ENCODE data around the gene BEAN1. TPM values are rescaled to one million over a fixed set of nuclear protein-coding genes. Genes with fewer than 3 reads are reported as not detected.
A peak's percentile ranks its signal among the peaks of the same experiment; 100 is the strongest.
"Not testable (repeated sequence)": the region's sequence is repeated elsewhere in the genome, so short reads cannot be mapped to it uniquely, and the experiment has no call there.

The BEAN1 gene
- total RNA-seq, 1 experiment from 2014 or later: 0.37 TPM

DNA sequence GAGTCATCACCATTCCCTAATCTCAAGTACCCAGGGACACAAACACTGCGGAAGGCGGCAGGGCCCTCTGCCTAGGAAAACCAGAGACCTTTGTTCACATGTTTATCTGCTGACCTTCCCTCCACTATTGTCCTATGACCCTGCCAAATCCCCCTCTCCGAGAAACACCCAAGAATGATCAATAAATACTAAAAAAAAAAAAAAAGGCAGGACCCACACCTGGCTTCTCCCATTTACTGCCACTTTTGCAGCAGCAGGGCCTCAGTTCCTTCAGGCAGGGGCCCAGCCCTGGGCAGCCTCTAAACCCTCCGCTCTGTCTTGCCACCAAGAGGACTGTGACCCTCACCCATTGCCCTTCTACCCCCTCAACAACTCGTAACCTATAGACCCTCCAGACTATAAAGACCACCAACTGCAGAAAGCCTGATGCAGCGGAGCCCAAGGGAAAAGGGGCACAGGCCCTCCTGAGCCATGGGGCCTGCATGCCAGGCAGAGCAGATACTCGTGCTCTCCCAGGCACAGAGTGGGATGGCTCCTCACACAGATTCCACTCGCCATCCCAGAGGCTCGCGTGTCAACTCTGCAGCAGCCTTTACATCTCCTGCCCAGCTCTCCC, 88.0 kb downstream of the BEAN1 start:
- intact Hi-C loops (cut with micrococcal nuclease; ENCODE audit: unreplicated experiment): loop anchor here (10.0 kb wide), 2 partner anchors 240 to 420 kb away; partner anchors contain the start of genes CES2 and CIAO2B
- not testable (repeated sequence) for H3K27ac ChIP-seq

GRCh38 chr16:66515596-66516508, 88.8 kb downstream of the BEAN1 start:
- DNase-seq: no peak
- Histone ChIP-seq H3K4me1 (replicated peaks; ENCODE audit: insufficient read depth) (peaks cover 78% of the 10 kb centered on the region), H3K27me3 (ENCODE audit: insufficient read depth, low read depth) (no peaks in the 10 kb centered on the region), H3K9me3 (ENCODE audit: insufficient read depth, low read depth) (no peaks in the 10 kb centered on the region), H3F3A (ENCODE audit: insufficient read depth, low read depth) (peaks cover 41% of the 10 kb centered on the region), H3K9me2 (ENCODE audit: insufficient read depth) (no peaks in the 10 kb centered on the region), H3K4me3 (no peak overlapping the region), H3K27ac (no peak overlapping the region; the same call in 1 of the 2 replicates), H2AFZ (no peak overlapping the region), H3K79me2 (ENCODE audit: low read depth) (no peaks in the 10 kb centered on the region), H4K20me1 (ENCODE audit: insufficient read depth) (no peaks in the 10 kb centered on the region), H3K4me2 (peak overlapping the region; percentile 62), H3K36me3 (ENCODE audit: low read depth) (no peaks in the 10 kb centered on the region)
- CTCF ChIA-PET: no interaction called here
- POLR2A ChIA-PET (ENCODE audit: unreplicated experiment): no interaction called here
- BruUV-seq (replicated peaks): no TSS peak
- intact Hi-C loops (cut with micrococcal nuclease; ENCODE audit: unreplicated experiment): loop anchor here (10.0 kb wide), 2 partner anchors 241 to 419 kb away; partner anchors contain the start of genes CES2 and CIAO2B
- TF ChIP-seq EZH2 (IDR thresholded peaks at IDR 0.05; ENCODE audit: low read depth) (no peak), CTCF (conservative IDR thresholded peaks at IDR 0.05) (peak; percentile 55)

More for the DNA sequence above, 88.0 kb downstream of the BEAN1 start:
- H3K4me2 ChIP-seq; H3K9me2 ChIP-seq (ENCODE audit: insufficient read depth); POLR2A ChIA-PET (ENCODE audit: unreplicated experiment); DNase-seq; H2AFZ ChIP-seq; CTCF ChIA-PET; BruUV-seq (replicated peaks); H3K79me2 ChIP-seq (ENCODE audit: low read depth); H4K20me1 ChIP-seq (ENCODE audit: insufficient read depth); H3K27me3 ChIP-seq (ENCODE audit: insufficient read depth, low read depth); H3K4me3 ChIP-seq; H3K9me3 ChIP-seq (ENCODE audit: insufficient read depth, low read depth); H3K36me3 ChIP-seq (ENCODE audit: low read depth): not testable (repeated sequence)
- Histone ChIP-seq H3K4me1 (replicated peaks; ENCODE audit: insufficient read depth) (peaks cover 78% of the 10 kb centered on the region), H3F3A (ENCODE audit: insufficient read depth, low read depth) (peaks cover 46% of the 10 kb centered on the region)

DNA sequence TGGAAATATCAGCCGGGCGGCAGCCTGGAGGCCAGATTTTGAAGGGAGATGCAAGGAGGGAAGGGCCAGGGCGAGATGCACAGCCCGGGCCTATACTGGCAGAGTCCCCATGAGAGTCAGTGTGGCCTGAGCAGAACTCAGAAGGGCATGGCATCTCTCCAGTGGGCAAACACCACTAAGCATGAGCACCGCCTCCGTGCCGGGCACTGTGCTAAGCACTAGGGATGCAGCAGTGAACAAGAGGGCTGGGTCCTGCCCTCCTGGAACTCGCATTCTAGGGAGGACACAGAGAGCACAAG, 89.4 kb downstream of the BEAN1 start:
- no TSS peak for BruUV-seq (replicated peaks)

More for the DNA sequence above, 89.4 kb downstream of the BEAN1 start:
- H3K9me2 ChIP-seq (ENCODE audit: insufficient read depth): no peaks in the 10 kb centered on the region
- H3K9me3 ChIP-seq (ENCODE audit: insufficient read depth, low read depth): no peaks in the 10 kb centered on the region
- H2AFZ ChIP-seq: no peak overlapping the region
- no peak for DNase-seq
- no peak for TF ChIP-seq CTCF (conservative IDR thresholded peaks at IDR 0.05)
- no peak for TF ChIP-seq EZH2 (IDR thresholded peaks at IDR 0.05; ENCODE audit: low read depth)
- peak overlapping the region; percentile 62 for H3K4me2 ChIP-seq
- ChIA-PET CTCF (no interaction called here), POLR2A (ENCODE audit: unreplicated experiment) (no interaction called here)
- H3K4me1 ChIP-seq (replicated peaks; ENCODE audit: insufficient read depth): peaks cover 78% of the 10 kb centered on the region
- no peaks in the 10 kb centered on the region for H3K36me3 ChIP-seq (ENCODE audit: low read depth)
- no peaks in the 10 kb centered on the region for H3K27me3 ChIP-seq (ENCODE audit: insufficient read depth, low read depth)
- intact Hi-C loops (cut with micrococcal nuclease; ENCODE audit: unreplicated experiment): loop anchor here (10.0 kb wide), 2 partner anchors 242 to 418 kb away; partner anchors contain the start of genes CES2 and CIAO2B
- H3K79me2 ChIP-seq (ENCODE audit: low read depth): no peaks in the 10 kb centered on the region
- no peak overlapping the region; the same call in 1 of the 2 replicates for H3K27ac ChIP-seq
- H3F3A ChIP-seq (ENCODE audit: insufficient read depth, low read depth): peaks cover 38% of the 10 kb centered on the region
- H3K4me3 ChIP-seq: no peak overlapping the region
- no peaks in the 10 kb centered on the region for H4K20me1 ChIP-seq (ENCODE audit: insufficient read depth)

Data from PC-9 (cell line).